Stimulated activated CD8-positive, alpha-beta memory T cell treated with anti-CD3 and anti-CD28 coated beads, Interleukin-7, amount 100 ng/mL, for 48 hours (primary cell): ENCODE data around the gene PCNX2.

Experiments
- DNase-seq, 2 donors: peaks; one replicate each; pipeline ENCODE4 v3.0.0-alpha.2; 2020; ENCODE audit warnings: low read depth in 1 of 2; ENCODE audit errors: extremely low read depth in 1 of 2

Gene PCNX2

DNA sequence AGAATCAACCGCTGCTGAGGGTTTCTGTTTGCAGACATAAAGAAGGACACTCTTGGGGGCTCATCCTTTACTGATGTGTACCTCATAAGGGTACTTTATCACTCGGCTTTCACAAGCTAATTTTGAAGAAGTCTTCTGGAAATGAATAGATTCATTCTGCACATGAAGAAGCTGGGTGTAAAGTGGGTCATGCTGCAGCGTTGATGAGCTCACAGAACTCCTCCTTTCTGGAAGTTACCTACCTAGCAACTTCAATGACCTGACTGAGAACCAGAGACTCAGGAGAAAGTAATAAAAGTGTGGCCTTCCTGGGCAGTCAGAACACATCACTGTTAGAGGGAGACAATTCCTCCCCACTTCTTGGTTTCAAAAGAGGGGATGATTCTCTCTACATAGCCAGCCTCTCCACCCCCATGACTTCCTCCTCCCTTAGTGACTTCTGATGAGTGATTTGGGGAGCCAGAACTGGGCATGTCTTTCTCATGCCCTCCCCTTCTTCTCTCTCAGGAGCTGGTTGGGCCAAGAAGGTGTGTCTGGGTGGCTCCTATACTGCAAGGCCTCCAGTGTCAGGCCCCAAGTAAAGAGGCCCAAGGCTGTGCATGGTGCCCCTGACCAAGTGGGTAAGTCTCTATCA lies 27.0 kb downstream of the PCNX2 start:
- no peak for DNase-seq

DNA sequence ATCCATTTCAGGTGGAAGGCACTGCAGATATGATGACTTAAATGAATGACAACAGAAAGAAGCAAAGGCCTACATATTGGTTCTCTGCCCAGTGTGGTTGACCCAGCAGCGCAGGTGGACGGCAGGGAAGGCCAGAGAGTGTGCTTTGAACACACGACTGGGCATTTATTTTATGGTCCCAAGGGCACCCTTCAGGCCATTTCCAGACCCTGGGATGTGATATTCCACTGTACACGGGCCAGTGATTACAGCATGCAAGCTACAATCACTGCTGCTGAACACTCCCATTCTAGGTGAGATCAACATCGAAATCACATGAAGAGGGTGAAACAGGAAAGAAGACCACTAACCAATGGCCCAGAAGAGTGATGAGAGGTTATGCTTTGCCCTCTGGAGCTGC lies 33.8 kb downstream of the PCNX2 start:
- no peak for DNase-seq

DNA sequence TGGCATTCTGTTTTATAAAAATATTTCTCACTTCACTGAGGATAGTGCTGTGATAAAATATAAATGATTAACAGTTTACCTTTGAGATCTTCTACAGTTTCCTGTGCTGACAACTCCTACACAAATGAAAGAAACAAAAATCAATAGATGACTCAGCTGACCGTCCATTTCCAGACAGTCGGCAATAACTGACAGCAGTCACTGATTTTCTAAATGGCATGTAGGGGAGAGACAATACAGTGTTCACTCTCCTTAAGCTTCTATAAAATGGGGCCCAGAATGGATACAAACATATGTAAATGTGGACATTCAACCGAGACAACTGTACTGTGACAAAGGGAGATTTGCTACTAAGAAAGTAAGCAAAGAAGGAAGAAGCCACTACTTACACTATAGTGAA lies 34.3 kb downstream of the PCNX2 start:
- no peak for DNase-seq

DNA sequence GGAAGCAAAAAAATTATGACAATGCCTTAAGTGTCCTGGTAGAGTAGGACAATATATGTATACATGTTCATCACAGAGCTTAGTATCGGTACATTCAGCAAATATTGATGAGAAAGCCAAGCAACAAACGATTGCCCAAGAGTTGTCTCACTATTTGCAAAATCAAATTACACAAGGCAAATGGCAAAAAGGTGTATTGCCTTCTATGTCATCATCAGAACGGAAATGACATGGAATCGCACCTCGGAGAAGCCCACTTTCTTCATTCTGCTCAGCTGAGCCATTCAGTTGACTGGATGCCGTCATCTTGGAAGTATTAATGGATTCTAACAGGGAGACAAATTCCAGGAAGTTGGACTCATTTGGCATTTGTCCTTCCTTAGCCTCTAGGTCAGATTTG lies 37.7 kb downstream of the PCNX2 start:
- no peak for DNase-seq

DNA sequence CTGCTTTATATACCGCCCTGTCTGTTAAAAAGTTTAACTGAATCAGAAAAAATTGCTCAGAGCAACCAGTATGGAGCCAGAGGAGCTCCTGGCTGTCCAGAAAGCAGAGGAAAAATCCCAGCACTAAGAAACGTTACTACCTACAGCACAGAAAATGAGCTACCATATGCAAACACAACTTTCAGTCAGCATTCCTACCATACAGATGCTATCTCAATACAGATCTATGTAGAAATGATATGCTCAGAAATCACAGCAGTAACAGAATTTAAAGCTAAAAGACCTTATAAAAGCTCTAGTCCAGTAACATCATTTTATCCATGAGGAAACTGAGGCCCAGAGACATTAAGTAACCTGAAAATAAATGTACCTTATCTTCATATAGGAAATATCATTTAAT lies 38.7 kb downstream of the PCNX2 start:
- no peak for DNase-seq

DNA sequence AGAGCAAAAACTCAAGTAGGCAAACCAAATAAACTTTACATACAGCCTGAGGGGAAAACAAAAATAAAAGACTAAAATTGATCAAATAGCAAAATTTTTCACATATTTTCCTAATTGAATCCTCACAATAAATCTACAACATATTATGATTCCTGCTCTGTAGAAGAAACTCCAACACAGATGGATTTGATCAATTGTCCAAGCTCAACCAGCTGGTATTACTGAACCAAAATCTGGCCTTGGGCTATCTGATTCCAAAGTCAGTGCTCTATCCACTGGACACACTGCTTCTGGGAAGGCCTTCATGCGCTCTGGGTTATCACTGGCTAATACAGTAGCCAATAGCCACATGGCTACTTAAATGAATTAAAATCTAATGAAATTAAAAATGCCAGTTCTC lies 39.3 kb downstream of the PCNX2 start:
- no peak for DNase-seq

DNA sequence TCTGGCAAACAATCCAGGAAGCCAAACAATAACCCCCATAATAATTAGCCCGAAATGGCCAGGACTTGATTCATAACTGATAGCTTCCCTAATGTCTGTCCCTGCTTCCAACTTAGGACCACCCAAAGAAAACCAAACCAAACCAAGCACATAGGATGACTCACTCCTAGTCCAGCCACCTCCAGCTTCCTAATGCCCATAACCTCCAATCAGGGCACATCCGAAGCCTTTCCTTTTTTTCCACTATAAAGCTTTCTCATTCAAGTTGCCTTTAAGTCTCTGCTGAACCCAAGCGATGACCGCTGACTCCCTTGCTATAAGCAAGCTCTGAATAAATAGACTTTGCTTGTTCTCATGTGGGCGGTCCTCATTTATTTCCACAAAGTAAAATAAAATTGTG lies 40.4 kb downstream of the PCNX2 start:
- no peak for DNase-seq

DNA sequence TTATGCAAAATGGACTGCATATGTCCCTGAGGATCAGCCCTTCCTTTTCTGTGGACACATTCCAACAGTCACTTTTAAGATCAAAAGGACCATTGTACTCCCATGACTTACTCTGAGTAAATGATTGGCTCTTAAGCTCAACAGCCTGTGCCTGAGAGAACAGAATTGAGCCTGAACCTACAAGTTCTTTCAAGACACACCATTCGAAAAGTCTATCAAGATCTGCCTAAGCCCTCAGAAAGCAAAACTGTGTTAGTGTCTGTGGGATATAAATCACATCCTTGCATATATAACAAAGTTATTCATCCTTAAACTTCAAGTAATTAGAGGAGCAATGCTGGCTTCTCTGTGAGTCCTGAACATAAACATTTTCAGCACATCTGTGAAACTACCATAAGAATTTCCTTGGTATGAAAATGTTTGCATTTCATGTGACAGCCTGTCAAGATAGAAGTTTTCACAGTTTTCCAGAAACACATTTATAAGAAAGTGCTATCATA lies 41.6 kb downstream of the PCNX2 start:
- no peak for DNase-seq

DNA sequence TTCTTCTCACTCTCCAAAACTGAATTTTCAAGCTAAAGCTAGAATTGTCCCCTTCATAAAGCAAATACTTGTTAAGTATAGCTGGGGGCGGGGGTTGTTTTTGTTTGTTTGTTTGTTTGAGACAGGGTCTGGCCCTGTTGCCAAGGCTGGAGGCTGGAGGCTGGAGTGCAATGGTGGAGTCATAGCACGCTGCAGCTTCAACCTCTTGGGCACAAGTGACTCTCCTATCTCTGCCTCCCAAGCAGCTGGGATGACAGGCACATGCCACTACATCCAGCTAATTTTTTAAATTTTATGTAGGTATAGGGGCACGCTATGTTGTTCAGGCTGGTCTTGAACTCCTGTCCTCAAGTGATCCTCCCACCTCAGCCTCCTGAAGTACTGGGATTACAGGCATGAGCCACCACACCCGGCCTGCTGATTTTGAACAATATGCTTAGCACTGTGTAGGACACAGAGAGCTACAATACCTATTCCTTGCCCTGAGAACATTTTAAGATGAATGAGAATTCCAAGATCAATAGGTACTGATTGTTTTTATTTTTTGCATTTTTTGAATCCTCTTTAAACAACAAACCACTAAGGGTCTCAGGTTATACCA lies 42.2 kb downstream of the PCNX2 start:
- no peak for DNase-seq

DNA sequence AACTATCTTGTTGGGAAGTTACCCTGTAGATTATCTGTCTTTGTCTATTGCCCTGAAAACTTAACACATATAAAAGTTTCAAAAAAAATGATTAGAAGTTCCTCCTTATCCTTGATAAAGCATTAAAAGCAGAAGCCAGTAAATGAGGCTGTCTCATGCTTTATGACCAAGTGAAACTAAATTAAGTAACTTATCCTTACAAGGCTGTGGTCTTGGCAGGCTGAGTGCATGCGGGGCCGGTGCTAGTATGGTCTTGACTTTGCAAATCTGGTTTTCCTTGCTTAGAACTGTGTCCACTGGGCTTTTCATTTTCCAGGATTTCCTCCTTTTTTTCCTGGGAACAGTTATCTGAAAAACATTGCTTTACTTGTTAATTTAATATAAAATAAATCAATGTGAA lies 43.1 kb downstream of the PCNX2 start:
- DNase-seq: no peak

DNA sequence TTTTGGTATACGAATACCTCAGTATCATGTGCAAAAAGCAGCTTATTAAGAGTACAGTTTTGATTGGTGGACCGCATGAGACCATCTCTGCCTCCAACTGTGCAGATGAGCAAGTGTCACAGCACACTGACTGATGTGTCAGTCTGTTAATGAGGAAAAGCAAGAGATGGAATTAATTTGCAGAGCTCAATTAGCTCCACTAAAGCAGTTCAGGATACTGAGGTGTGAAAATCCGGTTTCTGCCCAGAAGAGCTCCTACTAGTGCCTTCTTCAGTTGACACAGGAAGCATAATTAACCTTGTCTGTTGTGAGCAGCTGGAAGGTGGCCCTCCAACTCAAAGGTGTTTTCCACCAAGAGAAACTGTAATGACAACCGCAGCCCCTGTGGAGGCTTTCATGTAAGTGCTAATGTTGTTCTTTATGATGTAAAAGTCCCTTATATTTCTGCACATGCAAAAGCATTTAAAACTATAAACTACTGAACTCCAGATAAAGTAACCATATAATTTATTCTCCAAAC lies 44.3 kb downstream of the PCNX2 start:
- no peak for DNase-seq

DNA sequence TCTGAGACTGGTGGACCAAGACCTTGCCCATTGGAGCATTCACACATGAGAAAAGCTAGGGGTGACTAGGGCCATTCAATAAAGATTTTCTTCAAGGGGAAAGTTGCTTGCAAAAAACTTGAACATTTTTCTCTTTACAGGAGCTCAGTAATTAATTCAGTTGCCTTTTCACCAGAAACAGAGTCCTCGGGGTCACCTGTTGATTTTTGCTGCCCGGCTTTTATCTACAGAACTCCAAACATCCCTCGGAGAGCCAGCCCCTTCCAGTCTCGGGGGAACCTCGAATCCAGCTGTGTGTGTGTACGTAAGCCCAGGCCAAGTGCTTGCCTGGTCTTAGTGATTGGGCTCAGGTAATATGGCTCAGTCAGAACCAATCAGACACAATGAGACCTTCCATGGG lies 47.5 kb downstream of the PCNX2 start:
- DNase-seq: no peak

DNA sequence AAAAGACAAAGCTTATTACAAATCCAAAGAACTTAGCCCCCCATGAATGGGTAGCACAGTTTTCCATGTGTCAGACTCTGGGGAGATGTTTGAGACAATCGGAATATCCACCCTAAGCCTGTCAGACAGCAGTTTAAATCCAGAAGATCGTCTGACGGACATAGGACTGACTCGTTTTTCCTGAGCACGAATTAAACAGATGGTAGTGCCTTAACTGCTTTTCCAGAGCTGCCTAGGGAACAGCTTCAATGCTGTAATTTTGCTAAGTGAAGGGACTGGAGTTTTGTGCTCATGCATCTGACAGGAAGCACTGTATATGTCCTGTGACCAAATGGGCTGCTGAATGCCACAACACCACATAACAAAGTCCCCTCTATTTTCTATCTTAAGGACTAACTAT lies 48.6 kb downstream of the PCNX2 start:
- DNase-seq: no peak

DNA sequence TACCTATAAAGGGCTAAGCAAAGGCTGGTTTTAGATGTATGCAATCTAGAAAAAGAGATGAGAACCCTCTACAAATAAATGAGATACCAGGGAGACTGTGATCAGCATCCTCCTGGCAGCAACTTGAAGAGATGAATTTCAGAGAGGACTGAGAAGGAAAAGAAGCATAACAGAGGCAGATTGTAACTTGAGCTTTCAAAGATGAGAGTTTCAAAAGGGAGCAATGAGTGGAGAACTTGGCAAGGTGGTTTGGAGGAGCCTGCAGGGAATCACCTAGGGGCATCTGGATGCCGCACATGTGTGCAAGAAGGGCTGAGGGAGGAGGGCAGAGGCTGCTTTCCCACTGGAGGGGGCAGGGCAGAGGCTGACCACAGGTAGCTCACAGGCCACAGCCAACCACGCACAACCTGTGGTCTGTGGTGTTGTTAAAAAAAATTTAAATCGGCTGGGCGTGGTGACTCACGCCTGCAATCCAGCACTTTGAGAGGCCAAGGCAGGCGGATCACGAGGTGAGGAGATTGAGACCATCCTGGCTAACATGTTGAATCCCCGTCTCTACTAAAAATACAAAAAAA lies 50.2 kb downstream of the PCNX2 start:
- DNase-seq: no peak

DNA sequence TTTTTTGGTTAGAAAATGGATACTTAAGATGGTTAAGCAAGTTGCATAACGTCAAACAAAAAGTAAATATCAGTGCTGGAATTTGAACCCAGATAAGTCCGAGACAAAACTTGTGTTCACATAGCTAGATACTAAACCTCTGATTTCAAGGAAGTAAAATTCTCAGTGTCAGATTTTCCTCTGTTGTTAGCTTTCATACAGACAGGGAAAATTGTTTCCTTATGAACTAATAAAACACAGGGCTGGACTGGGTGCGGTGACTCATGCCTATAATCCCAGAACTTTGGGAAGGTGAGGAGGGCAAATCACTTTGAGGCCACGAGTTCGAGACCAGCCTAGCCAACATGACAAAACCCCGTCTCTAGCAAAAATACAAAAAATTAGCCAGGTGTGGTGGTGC lies 51.3 kb downstream of the PCNX2 start:
- DNase-seq: no peak

DNA sequence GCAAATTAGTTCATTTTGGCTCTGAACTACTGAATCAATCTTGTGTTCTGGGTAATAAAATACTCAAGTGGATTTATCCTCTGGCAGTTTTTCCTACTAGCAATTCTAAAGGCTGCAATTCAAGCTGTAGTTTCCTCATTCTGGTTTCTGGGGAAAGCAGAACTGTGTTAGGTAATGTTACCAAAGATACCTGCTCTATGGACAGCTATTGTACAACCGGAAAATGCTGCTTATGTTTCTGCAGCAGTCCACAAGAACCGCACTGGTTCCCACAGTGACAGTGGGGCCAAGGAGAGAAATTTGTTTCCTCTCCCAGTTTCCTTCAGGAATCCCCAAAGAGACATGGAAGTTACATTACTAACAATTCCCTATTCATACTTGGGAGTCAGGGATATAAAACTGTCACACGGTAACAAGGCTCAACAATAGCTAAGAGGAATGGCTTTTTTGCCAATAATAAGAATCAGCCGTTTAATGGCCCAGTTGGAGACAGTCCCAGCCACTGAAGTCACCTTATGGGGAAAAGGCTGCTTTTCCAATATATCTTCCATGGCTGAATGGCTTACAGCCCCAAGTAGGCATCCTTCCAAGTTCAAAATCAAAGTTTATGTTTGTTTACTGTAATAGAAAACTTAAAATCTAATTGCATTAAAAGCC lies 52.6 kb downstream of the PCNX2 start:
- DNase-seq: no peak

DNA sequence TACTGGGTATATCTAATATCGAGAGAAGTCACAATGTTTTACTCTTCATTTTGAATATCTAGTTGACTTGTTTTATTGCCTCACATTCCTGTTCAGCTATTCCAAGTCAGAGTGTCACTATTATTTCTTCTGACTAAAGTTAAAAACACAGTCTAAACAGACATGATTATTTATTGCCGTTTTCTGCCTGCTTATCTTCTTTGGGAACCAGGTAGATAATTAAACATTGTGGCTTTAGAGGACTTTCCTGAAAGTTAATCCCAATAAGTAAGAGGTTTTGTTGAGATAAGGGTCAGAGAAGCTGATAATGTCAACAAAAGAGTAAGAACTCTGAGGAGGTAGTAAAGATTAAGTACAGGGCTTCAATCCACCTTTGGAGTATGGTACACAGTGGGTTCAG lies 53.8 kb downstream of the PCNX2 start:
- no peak for DNase-seq

DNA sequence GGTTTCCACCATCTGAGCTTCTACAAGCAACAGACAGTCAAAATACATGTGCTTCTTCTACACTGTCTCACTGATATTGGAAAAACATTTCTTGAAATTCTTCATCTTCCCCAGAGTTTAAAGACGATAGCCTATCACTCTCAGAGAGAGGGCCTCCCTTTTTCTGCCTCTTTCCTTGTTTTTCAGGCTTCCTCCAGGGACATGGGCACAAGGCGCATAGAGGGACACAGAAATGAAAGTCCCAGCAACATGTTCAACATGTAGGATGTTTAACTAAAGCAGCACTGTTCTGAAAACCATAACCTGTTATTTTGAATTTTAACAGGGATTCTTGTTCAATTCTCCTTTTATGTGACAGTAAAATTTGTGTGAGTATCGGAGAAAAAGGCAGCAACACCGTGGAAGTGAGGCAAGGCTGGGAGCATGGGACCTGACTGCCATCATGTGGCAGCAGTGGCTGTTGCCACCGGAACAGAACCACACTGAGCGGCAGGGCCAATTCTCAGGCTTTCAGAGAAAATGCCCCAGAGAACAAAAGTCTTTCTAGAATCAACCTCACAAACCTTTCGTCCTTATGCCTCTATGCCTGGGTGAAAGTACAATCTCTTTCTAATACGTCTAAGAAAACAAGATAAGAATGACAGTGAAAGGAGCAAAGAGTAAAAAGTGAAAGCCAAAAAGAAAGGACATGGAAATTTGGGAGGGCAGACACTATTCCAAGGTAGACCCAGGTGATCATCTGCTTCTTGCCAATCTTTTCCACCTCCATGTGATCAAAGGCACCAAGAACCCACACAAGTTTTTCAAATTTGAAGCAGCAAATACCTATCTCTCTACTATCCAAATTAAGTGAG lies 54.5 kb downstream of the PCNX2 start:
- peak in 1 of 2 donors; percentile 2 for DNase-seq

DNA sequence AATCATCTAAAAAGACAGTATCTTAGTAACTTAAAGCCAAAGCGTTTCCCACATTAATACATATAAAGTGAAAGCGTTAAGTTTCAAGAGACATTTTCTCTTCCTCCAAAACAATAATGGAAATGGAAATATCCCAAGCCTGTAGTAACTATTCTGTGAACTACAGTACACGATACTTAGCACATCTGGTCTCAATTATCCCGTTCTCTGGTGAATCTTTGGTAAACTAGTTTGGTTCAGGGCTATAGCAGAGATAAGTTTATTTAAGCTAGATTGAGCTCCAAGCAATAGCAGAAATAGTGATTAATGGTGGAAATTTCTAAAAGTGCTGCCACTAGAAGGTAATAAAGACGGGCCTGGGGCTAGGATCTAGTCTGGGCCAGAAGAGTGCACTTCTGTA lies 55.2 kb downstream of the PCNX2 start:
- DNase-seq: no peak

DNA sequence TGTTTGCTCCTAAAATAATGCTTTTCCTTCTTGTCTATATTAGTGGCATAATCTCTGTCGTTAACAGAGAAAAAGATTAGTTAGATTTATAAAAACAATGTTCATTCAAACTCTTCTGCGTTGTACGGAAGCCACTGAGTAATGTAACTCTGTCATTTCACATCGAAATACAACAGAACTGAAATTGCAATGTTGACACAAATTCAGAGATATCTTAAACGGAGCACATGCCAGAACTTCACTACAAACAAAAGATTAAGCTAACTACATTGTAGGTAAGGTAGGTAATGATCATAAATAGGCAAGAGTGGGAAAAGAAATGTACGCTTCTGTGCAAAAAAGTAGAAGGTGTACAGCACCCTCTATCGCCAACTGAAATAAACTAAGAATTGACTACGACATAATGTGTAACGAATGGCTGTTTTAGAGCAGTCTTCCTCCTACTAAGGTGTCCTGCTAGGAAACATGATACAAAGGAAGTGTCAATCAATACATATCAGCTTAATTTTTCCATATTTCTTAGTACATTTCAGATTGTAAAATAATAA lies 56.6 kb downstream of the PCNX2 start:
- no peak for DNase-seq

DNA sequence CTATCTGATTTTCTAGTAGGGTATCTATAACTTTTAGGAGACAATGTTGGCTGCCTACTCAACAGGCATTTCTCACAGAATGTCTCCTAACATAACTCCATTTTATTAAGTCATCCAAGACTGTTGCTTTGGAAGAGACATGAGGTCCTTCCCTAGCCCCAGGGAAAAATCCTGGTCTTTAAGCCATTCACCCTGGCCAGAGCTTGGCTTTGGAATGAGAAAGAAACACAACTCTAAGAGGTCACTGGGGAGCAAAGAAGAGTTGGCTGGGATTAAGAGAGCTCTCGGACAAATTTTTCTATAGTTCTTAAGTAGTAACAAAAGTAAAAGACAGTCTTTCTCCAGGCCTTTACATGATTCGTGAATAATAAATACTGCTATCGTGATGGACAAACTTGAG lies 57.9 kb downstream of the PCNX2 start:
- DNase-seq: no peak
